Gastroesophageal sphincter (tissue), 3 donors: ENCODE results near the gene APOL3.
"Not testable (repeated sequence)": the region's sequence is repeated elsewhere in the genome, so short reads cannot be mapped to it uniquely, and the experiment has no call there.

Experiments
- CTCF ChIP-seq, 4 experiments: fragments of 200-600 bp in 2 of 4; fragments of 450-650 bp in 2 of 4; sonication (generic) in 1 of 4; IDR thresholded peaks; one replicate each; pipeline ENCODE4 v1.5.1; 2017 to 2019; ENCODE audit warnings: antibody characterized with exemption in 4 of 4, mild to moderate bottlenecking in 2 of 4, moderate library complexity in 2 of 4
- POLR2AphosphoS5 ChIP-seq: sonication (generic); formaldehyde crosslinking; IDR thresholded peaks from one replicate; pipeline ENCODE4 v1.6.1; 2017; ENCODE audit warnings: antibody characterized with exemption

GRCh38 chr22:36120621-36121351, 39.8 kb downstream of the APOL3 start:
- not testable (repeated sequence) for TF ChIP-seq POLR2AphosphoS5; CTCF (IDR thresholded peaks at IDR 0.05)
